Fibroblast of mammary gland (primary cell): ENCODE results near the gene MAPK8.

Experiments
- DNase-seq: peaks from one replicate; pipeline ENCODE4 v3.0.0-alpha.2; 2010; ENCODE audit warnings: low read depth
- H3K4me3 ChIP-seq: 2 replicates; pipeline ENCODE4 v1.5.1; 2011; ENCODE audit warnings: low read depth, mild to moderate bottlenecking, low read length, moderate library complexity; ENCODE audit not compliant: control insufficient read depth
- TF ChIP-seq, protein P1 (sequence below): conservative IDR thresholded peaks from 2 replicates; pipeline ENCODE4 v1.5.1; 2011; ENCODE audit warnings: low read depth, low read length, inconsistent platforms; ENCODE audit not compliant: control insufficient read depth, insufficient read depth

MAPK8 gene

DNA sequence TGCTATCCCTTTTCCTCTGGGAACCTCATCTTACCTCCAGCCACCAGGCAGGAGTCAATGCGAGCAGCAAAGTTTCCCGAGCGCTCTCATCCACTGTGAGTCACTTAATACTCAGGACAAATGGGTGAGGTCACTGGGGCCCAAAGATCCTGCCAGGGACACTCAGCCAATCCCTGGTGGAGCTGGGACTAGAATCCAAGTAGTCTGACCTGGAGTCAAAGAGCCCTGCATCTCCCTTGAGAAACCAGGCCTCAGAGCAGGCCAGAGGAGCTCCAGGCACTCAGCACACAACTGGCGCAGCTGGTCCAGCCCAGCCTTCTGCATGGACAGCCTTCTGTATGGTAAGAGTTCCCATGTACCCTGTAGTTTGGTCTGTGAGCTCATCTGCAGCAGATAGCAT, 142.3 kb downstream of the MAPK8 start:
- TF ChIP-seq, protein P1, sequence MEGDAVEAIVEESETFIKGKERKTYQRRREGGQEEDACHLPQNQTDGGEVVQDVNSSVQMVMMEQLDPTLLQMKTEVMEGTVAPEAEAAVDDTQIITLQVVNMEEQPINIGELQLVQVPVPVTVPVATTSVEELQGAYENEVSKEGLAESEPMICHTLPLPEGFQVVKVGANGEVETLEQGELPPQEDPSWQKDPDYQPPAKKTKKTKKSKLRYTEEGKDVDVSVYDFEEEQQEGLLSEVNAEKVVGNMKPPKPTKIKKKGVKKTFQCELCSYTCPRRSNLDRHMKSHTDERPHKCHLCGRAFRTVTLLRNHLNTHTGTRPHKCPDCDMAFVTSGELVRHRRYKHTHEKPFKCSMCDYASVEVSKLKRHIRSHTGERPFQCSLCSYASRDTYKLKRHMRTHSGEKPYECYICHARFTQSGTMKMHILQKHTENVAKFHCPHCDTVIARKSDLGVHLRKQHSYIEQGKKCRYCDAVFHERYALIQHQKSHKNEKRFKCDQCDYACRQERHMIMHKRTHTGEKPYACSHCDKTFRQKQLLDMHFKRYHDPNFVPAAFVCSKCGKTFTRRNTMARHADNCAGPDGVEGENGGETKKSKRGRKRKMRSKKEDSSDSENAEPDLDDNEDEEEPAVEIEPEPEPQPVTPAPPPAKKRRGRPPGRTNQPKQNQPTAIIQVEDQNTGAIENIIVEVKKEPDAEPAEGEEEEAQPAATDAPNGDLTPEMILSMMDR = no peak
- H3K4me3 ChIP-seq = no peak overlapping the region
- DNase-seq = peak; percentile 86

- no peak overlapping the region for H3K4me3 ChIP-seq
- DNase-seq = no peak
- TF ChIP-seq, protein P1 = no peak
These were observed 143.2 kb downstream of the MAPK8 start for GRCh38 chr10:48449501-48450232.

DNA sequence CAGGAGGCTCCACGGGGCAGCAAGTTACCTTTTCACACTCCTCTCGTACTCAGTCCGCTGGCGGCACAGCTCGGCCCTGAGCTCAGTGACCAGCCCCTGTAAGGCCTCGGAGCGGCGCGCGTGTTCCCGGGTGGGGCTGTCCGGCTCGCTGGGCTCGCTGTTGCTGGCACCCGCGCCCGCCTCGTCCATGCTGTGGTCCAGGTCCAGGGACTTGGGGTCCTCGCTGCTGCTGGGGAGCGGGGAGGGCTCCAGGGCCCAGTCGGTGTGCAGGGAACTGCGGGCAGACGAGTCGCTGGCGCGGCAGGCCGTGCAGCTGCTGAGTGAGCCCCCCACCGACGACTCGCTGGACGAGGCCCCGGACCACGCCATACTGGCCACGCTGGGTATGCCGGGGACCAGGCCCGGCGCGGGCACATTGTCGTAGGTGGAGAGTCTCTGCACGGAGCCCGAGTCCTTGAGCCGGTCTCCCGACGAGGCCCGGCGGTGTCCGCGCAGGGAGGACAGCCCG, 143.8 kb downstream of the MAPK8 start:
- TF ChIP-seq, protein P1 = no peak
- no peak for DNase-seq
- no peak overlapping the region for H3K4me3 ChIP-seq

DNA sequence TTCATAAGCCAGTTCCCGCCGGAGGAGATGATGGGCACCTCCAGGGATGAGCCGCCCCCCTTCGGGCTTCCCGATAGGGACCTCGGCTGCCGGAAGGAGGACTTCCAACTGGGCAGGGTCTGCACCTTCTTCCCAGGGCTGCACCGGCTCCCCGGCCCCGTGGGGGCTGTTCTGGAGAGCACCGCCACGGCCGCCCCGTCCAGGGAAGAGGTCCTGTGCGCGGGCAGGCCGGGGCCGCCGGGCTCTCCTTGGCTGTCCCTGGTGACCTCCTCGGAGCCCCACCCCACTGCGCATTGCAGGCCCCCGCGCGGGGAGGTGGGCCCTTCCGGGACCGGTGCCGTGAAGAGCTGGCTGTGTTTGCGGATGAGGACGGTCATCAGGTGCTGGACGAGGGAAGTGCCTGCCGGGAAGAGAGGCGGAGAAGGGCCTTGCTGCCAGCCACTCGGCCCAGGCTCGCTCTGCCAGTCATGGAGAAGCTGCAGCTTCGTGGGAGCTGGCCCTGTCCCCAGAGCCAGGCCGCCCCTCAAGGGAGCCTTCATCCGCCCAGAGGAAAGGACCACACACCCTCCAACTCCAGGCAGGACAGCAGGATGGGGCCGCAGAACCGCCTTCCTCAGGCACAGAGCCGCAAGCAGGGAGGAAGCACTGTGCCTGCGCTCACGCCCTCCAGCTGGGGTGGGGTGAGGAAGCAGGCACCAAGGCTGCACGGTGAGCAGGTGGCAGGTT, 144.4 kb downstream of the MAPK8 start:
- no peak overlapping the region for H3K4me3 ChIP-seq
- DNase-seq = no peak
- TF ChIP-seq, protein P1 = no peak

- no peak for DNase-seq
- TF ChIP-seq, protein P1 = no peak
These were observed 145.7 kb downstream of the MAPK8 start for GRCh38 chr10:48451969-48452878.

GRCh38 chr10:48452879-48453412, 146.5 kb downstream of the MAPK8 start:
- no peak overlapping the region for H3K4me3 ChIP-seq
- DNase-seq = no peak
- TF ChIP-seq, protein P1 = no peak

More at GRCh38 chr10:48451969-48452878, 145.7 kb downstream of the MAPK8 start:
- H3K4me3 ChIP-seq = no peak overlapping the region
